Heart right ventricle (tissue), 16 donors: ENCODE data around the gene PAQR5. TPM values are rescaled to one million over a fixed set of nuclear protein-coding genes. Genes with fewer than 3 reads are reported as not detected.

Experiments used
- ATAC-seq, 8 donors: fragments of 200-7000 bp; cut with Tn5 transposase; one replicate each; pipeline ENCODE4 v1.9.1; 2020; ENCODE audit warnings: mild to moderate bottlenecking in 8 of 8, moderate library complexity in 8 of 8, moderate number of reproducible peaks in 1 of 8
- DNase-seq, 2 donors: peaks; one replicate each; pipeline ENCODE4 v3.0.0-alpha.2; 2020
- H3K27ac ChIP-seq, 10 donors: fragments of 200-600 bp; sonication (generic) in 2 of 10; one replicate each; pipeline versions ENCODE4 v1.5.0 to v1.8.0; 2020 to 2022; ENCODE audit warnings: mild to moderate bottlenecking in 3 of 10
- H3K27me3 ChIP-seq, 7 donors: fragments of 200-600 bp; one replicate each; pipeline ENCODE4 v1.8.0; 2021 to 2022; ENCODE audit warnings: mild to moderate bottlenecking in 2 of 7
- H3K36me3 ChIP-seq, 9 donors: fragments of 200-600 bp; sonication (generic) in 1 of 9; one replicate each; pipeline versions ENCODE4 v1.5.0 to v1.8.0; 2020 to 2022; ENCODE audit warnings: mild to moderate bottlenecking in 2 of 9
- H3K4me1 ChIP-seq, 9 donors: fragments of 200-600 bp; sonication (generic) in 1 of 9; one replicate each; pipeline versions ENCODE4 v1.5.0 to v1.8.0; 2020 to 2022; ENCODE audit warnings: mild to moderate bottlenecking in 4 of 9
- H3K4me3 ChIP-seq, 10 donors: fragments of 200-600 bp; sonication (generic) in 2 of 10; one replicate each; pipeline versions ENCODE4 v1.5.0 to v1.8.0; 2020 to 2022; ENCODE audit warnings: mild to moderate bottlenecking in 7 of 10, moderate library complexity in 2 of 10
- H3K9me3 ChIP-seq, 11 donors: fragments of 200-600 bp in 10 of 11; sonication (generic) in 2 of 11; one replicate each; pipeline versions ENCODE4 v1.5.0 to v1.8.0; 2013 to 2022; ENCODE audit warnings: mild to moderate bottlenecking in 2 of 11, control low read depth in 1 of 11, moderate library complexity in 1 of 11
- CTCF ChIP-seq, 9 donors: fragments of 200-600 bp; sonication (generic) in 2 of 9; IDR thresholded peaks; one replicate each; pipeline versions ENCODE4 v1.5.0 to v1.8.0; 2021 to 2022; ENCODE audit warnings: antibody characterized with exemption in 9 of 9, mild to moderate bottlenecking in 5 of 9, moderate library complexity in 1 of 9
- whole genome bisulfite sequencing, 2 donors: extraction: QIAGEN DNeasy Blood & Tissue Kit; methylation state at CpG; one replicate each; pipeline ENCODE4 v1.1.7; 2013; ENCODE audit warnings: inconsistent platforms in 1 of 2; 5-methylcytosine and 5-hydroxymethylcytosine counted together
- intact Hi-C, 10 donors: fragments of 100-400 bp; cut with DNase I; formaldehyde crosslinking; loops; one replicate each; pipeline versions ENCODE4 v1.11.1 to v1.14.2; 2022
- polyA plus RNA-seq, 2 donors: library from polyadenylated mRNA; stranded (reverse); fragments of 200-250 nt; gene quantifications; one replicate each; pipeline ENCODE4 v1.2.3, GENCODE V29; 2013
- total RNA-seq, 10 donors: library from RNA; stranded (reverse); fragmentation: NEBNext Ultra II Directional in 3 of 10; extraction: Animal tissue kit (Norgen Biotek cat#: 25700) in 3 of 10; gene quantifications; one replicate each; pipeline versions ENCODE4 v1.2.1 to v1.2.4, GENCODE V29; 2021 to 2023
- donor health status: Arrhythmogenic right ventricular cardiomyopathy.
- donor health status: ischemic (EF 13 %, LVEDD 7.1; RV severe dilation, severe dysfunction).
- donor health status: healthy with polysubstance abuse.
- donor health status: DM: no; HTN: yes; CAD: no.
- donor health status: DM: no; HTN: no; CAD: no.
- donor health status: ischemic (EF 25% LVEDD 6.9; RV normal size, moderate dysfunction).
- donor health status: ischemic (EF 25% LVEDD 5.7; RV mildly dilated, moderate dysfunction).
- donor health status: healthy.
- donor health status: DM: yes; HTN: yes; CAD: no.
- donor health status: Ischemic cardiomyopathy.
- donor health status: ischemic (EF 35%, LVEDD 5.7; RV mildly dilated, moderate dysfunction).
- donor health status: nonischemic (EF 11% LVEDD 7.7; RV severe dilation, severe dysfunction).
- donor health status: DM: yes; HTN: yes; CAD: no.
- donor health status: PGD.
- donor health status: ischemic (EF 29% LVEDD 5.4; RV normal size, mild dysfunction).
- donor health status: nonischemic (EF 23%, LVEDD 6.1; RV moderate dilation, normal function).

PAQR5 gene
- total and polyA plus RNA-seq, 12 donors = 0.32 to 1.0 (median 0.60) TPM

GRCh38 chr15:69340243-69340900 is 41.7 kb downstream of the PAQR5 start:
- ATAC-seq (no peak), DNase-seq (no peak)
- Histone ChIP-seq H3K36me3 (no peaks in the 10 kb centered on the region), H3K4me1 (peaks cover 0 to 9% (median 0%) of the 10 kb centered on the region in 9 donors), H3K9me3 (peaks cover 0 to 8% (median 0%) of the 10 kb centered on the region in 11 donors), H3K27ac (no peak overlapping the region), H3K27me3 (no peaks in the 10 kb centered on the region), H3K4me3 (no peak overlapping the region)
- no peak for TF ChIP-seq CTCF (IDR thresholded peaks at IDR 0.05)
- intact Hi-C loops = no loop called here
- 71 to 78% methylated on average over 7 of the region's 7 CpGs for WGBS, 2 donors

GRCh38 chr15:69341356-69341755 is 42.6 kb downstream of the PAQR5 start:
- TF ChIP-seq CTCF (IDR thresholded peaks at IDR 0.05) = no peak
- WGBS, 2 donors = 97 to 98% methylated on average over 3 of the region's 3 CpGs
- Histone ChIP-seq H3K36me3 (no peaks in the 10 kb centered on the region), H3K27me3 (no peaks in the 10 kb centered on the region), H3K9me3 (peaks cover 0 to 8% (median 0%) of the 10 kb centered on the region in 11 donors), H3K27ac (no peak overlapping the region), H3K4me1 (peaks cover 0 to 9% (median 0%) of the 10 kb centered on the region in 9 donors), H3K4me3 (no peak overlapping the region)
- intact Hi-C loops = no loop called here
- ATAC-seq (no peak), DNase-seq (no peak)

DNA sequence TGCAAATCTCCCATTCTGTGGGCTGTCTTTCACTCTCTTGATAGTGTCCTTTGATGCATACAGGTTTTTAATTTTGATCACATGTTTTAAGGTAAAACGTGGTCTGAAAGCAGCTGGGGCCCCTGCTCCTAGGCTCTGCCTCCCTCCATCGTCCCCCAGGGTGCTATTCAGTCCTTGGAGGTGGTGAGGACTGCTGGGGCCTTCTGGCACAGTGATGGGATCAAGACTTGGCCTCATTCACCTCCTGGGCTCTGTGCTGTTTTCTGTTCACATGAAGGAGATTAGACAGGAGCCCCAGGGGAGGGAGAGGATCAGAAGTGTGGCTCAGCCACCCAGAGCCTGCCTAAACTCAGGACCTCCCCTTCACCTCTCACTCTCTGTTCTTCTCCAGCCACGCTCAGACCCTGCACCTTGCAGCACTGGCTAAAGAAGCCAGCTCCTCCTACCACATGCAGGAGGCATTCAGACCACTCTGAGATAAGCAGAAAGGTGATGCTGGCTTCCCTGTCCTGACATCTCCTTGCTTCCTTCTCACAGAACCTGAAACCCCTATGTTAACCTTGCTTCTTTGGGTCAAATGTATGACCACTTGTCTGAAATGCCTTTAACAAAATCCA is 43.9 kb downstream of the PAQR5 start:
- Histone ChIP-seq H3K4me1 (peaks cover 0 to 9% (median 0%) of the 10 kb centered on the region in 9 donors), H3K27me3 (no peaks in the 10 kb centered on the region), H3K27ac (no peak overlapping the region), H3K9me3 (no peaks in the 10 kb centered on the region), H3K36me3 (no peaks in the 10 kb centered on the region), H3K4me3 (no peak overlapping the region)
- 65 to 74% methylated on average over 3 of the region's 3 CpGs for WGBS, 2 donors
- DNase-seq = no peak
- intact Hi-C loops = no loop called here
- TF ChIP-seq CTCF (IDR thresholded peaks at IDR 0.05) = no peak
- no peak for ATAC-seq

- H3K4me3 ChIP-seq = no peak overlapping the region
- 16 to 39% methylated on average over 2 of the region's 2 CpGs for WGBS, 2 donors
- no peaks in the 10 kb centered on the region for H3K9me3 ChIP-seq
- TF ChIP-seq CTCF (IDR thresholded peaks at IDR 0.05) = no peak
- no peak for ATAC-seq
- H3K27ac ChIP-seq = no peak overlapping the region
- peaks cover 0 to 9% (median 0%) of the 10 kb centered on the region in 9 donors for H3K4me1 ChIP-seq
- intact Hi-C loops = no loop called here
- H3K36me3 ChIP-seq = no peaks in the 10 kb centered on the region
- H3K27me3 ChIP-seq = no peaks in the 10 kb centered on the region
- DNase-seq = no peak
Observed at GRCh38 chr15:69343133-69343532, 44.4 kb downstream of the PAQR5 start.
